HG03066 (cell line): ENCODE measurements around the gene IRAK3.

Experiments used
- ATAC-seq: cut with Tn5 transposase; IDR thresholded peaks from one replicate; pipeline ENCODE4 v1.9.1; 2021; ENCODE audit warnings: low read depth; ENCODE audit not compliant: unreplicated experiment

IRAK3 gene

GRCh38 chr12:66301944-66302826, 113.2 kb downstream of the IRAK3 start, which contains the start of gene HELB:
Gene HELB, plus strand, starts transcription at chr12:66302493. Its CDS starts 111 bp downstream, at chr12:66302604.
- peak; percentile 87 for ATAC-seq

GRCh38 chr12:66302827-66303169, 113.8 kb downstream of the IRAK3 start:
- no peak for ATAC-seq

GRCh38 chr12:66303316-66303804, 114.3 kb downstream of the IRAK3 start:
- ATAC-seq, result peak; percentile 53
